ENCODE results near the gene SLC8A3.

Gene SLC8A3

GRCh38 chr14:70057519-70058136 is 131.1 kb downstream of the SLC8A3 start:
- no peaks in the 10 kb centered on the region for H3K36me3 ChIP-seq (ENCODE audit: control insufficient read depth, insufficient read depth, low read length)

GRCh38 chr14:70052990-70053389 is 135.8 kb downstream of the SLC8A3 start:
- Histone ChIP-seq H3K36me3 (ENCODE audit: control insufficient read depth, insufficient read depth, low read length) (no peaks in the 10 kb centered on the region), H3K9ac (ENCODE audit: low read depth, low read length) (no peak overlapping the region), H3K9me3 (ENCODE audit: control insufficient read depth, insufficient read depth, low read length) (no peaks in the 10 kb centered on the region), H3K4me3 (ENCODE audit: low read depth, low read length) (no peak overlapping the region), H3K4me1 (ENCODE audit: control insufficient read depth, insufficient read depth, low read length) (no peaks in the 10 kb centered on the region), H3K27me3 (ENCODE audit: control insufficient read depth, insufficient read depth, low read length) (no peaks in the 10 kb centered on the region)

More at GRCh38 chr14:70057519-70058136, 131.1 kb downstream of the SLC8A3 start:
- Histone ChIP-seq H3K4me3 (ENCODE audit: low read depth, low read length) (no peak overlapping the region), H3K9me3 (ENCODE audit: control insufficient read depth, insufficient read depth, low read length) (no peaks in the 10 kb centered on the region), H3K27me3 (ENCODE audit: control insufficient read depth, insufficient read depth, low read length) (no peaks in the 10 kb centered on the region), H3K9ac (ENCODE audit: low read depth, low read length) (no peak overlapping the region), H3K4me1 (ENCODE audit: control insufficient read depth, insufficient read depth, low read length) (peaks cover 3% of the 10 kb centered on the region)

- no peaks in the 10 kb centered on the region for H3K4me1 ChIP-seq (ENCODE audit: control insufficient read depth, insufficient read depth, low read length)
- H3K27me3 ChIP-seq (ENCODE audit: control insufficient read depth, insufficient read depth, low read length): peaks cover 4% of the 10 kb centered on the region
- no peaks in the 10 kb centered on the region for H3K36me3 ChIP-seq (ENCODE audit: control insufficient read depth, insufficient read depth, low read length)
- no peak overlapping the region for H3K9ac ChIP-seq (ENCODE audit: low read depth, low read length)
- H3K9me3 ChIP-seq (ENCODE audit: control insufficient read depth, insufficient read depth, low read length): no peaks in the 10 kb centered on the region
- H3K4me3 ChIP-seq (ENCODE audit: low read depth, low read length): no peak overlapping the region
Measured at GRCh38 chr14:70050136-70050535, 138.6 kb downstream of the SLC8A3 start.

GRCh38 chr14:70049605-70050004 is 139.1 kb downstream of the SLC8A3 start:
- no peak overlapping the region for H3K9ac ChIP-seq (ENCODE audit: low read depth, low read length)
- no peak overlapping the region for H3K4me3 ChIP-seq (ENCODE audit: low read depth, low read length)
- H3K4me1 ChIP-seq (ENCODE audit: control insufficient read depth, insufficient read depth, low read length): no peaks in the 10 kb centered on the region
- no peaks in the 10 kb centered on the region for H3K36me3 ChIP-seq (ENCODE audit: control insufficient read depth, insufficient read depth, low read length)
- no peaks in the 10 kb centered on the region for H3K9me3 ChIP-seq (ENCODE audit: control insufficient read depth, insufficient read depth, low read length)
- peaks cover 4% of the 10 kb centered on the region for H3K27me3 ChIP-seq (ENCODE audit: control insufficient read depth, insufficient read depth, low read length)

GRCh38 chr14:70048313-70048654 is 140.5 kb downstream of the SLC8A3 start:
- no peak overlapping the region for H3K4me3 ChIP-seq (ENCODE audit: low read depth, low read length)
- peaks cover 4% of the 10 kb centered on the region for H3K27me3 ChIP-seq (ENCODE audit: control insufficient read depth, insufficient read depth, low read length)
- H3K9me3 ChIP-seq (ENCODE audit: control insufficient read depth, insufficient read depth, low read length): no peaks in the 10 kb centered on the region
- H3K9ac ChIP-seq (ENCODE audit: low read depth, low read length): no peak overlapping the region
- no peaks in the 10 kb centered on the region for H3K36me3 ChIP-seq (ENCODE audit: control insufficient read depth, insufficient read depth, low read length)
- no peaks in the 10 kb centered on the region for H3K4me1 ChIP-seq (ENCODE audit: control insufficient read depth, insufficient read depth, low read length)

- H3K27me3 ChIP-seq (ENCODE audit: control insufficient read depth, insufficient read depth, low read length): peaks cover 4% of the 10 kb centered on the region
- H3K36me3 ChIP-seq (ENCODE audit: control insufficient read depth, insufficient read depth, low read length): no peaks in the 10 kb centered on the region
- no peak overlapping the region for H3K9ac ChIP-seq (ENCODE audit: low read depth, low read length)
- no peaks in the 10 kb centered on the region for H3K9me3 ChIP-seq (ENCODE audit: control insufficient read depth, insufficient read depth, low read length)
- no peaks in the 10 kb centered on the region for H3K4me1 ChIP-seq (ENCODE audit: control insufficient read depth, insufficient read depth, low read length)
- no peak overlapping the region for H3K4me3 ChIP-seq (ENCODE audit: low read depth, low read length)
Measured at GRCh38 chr14:70047598-70048312, 141.0 kb downstream of the SLC8A3 start.

GRCh38 chr14:70045844-70046535 is 142.8 kb downstream of the SLC8A3 start:
- Histone ChIP-seq H3K4me3 (ENCODE audit: low read depth, low read length) (peak overlapping the region; percentile 9), H3K36me3 (ENCODE audit: control insufficient read depth, insufficient read depth, low read length) (no peaks in the 10 kb centered on the region), H3K9me3 (ENCODE audit: control insufficient read depth, insufficient read depth, low read length) (no peaks in the 10 kb centered on the region), H3K4me1 (ENCODE audit: control insufficient read depth, insufficient read depth, low read length) (no peaks in the 10 kb centered on the region), H3K27me3 (ENCODE audit: control insufficient read depth, insufficient read depth, low read length) (peaks cover 4% of the 10 kb centered on the region), H3K9ac (ENCODE audit: low read depth, low read length) (no peak overlapping the region)

GRCh38 chr14:70045310-70045709 is 143.4 kb downstream of the SLC8A3 start:
- H3K9ac ChIP-seq (ENCODE audit: low read depth, low read length): no peak overlapping the region
- H3K36me3 ChIP-seq (ENCODE audit: control insufficient read depth, insufficient read depth, low read length): no peaks in the 10 kb centered on the region
- H3K9me3 ChIP-seq (ENCODE audit: control insufficient read depth, insufficient read depth, low read length): no peaks in the 10 kb centered on the region
- peaks cover 4% of the 10 kb centered on the region for H3K27me3 ChIP-seq (ENCODE audit: control insufficient read depth, insufficient read depth, low read length)
- no peaks in the 10 kb centered on the region for H3K4me1 ChIP-seq (ENCODE audit: control insufficient read depth, insufficient read depth, low read length)
- H3K4me3 ChIP-seq (ENCODE audit: low read depth, low read length): no peak overlapping the region

GRCh38 chr14:70043001-70043400 is 145.8 kb downstream of the SLC8A3 start:
- Histone ChIP-seq H3K4me1 (ENCODE audit: control insufficient read depth, insufficient read depth, low read length) (no peaks in the 10 kb centered on the region), H3K27me3 (ENCODE audit: control insufficient read depth, insufficient read depth, low read length) (peaks cover 6% of the 10 kb centered on the region), H3K9ac (ENCODE audit: low read depth, low read length) (no peak overlapping the region), H3K36me3 (ENCODE audit: control insufficient read depth, insufficient read depth, low read length) (no peaks in the 10 kb centered on the region), H3K4me3 (ENCODE audit: low read depth, low read length) (no peak overlapping the region), H3K9me3 (ENCODE audit: control insufficient read depth, insufficient read depth, low read length) (no peaks in the 10 kb centered on the region)

- Histone ChIP-seq H3K9ac (ENCODE audit: low read depth, low read length) (no peak overlapping the region), H3K4me1 (ENCODE audit: control insufficient read depth, insufficient read depth, low read length) (no peaks in the 10 kb centered on the region), H3K36me3 (ENCODE audit: control insufficient read depth, insufficient read depth, low read length) (no peaks in the 10 kb centered on the region), H3K27me3 (ENCODE audit: control insufficient read depth, insufficient read depth, low read length) (peaks cover 2% of the 10 kb centered on the region), H3K4me3 (ENCODE audit: low read depth, low read length) (no peak overlapping the region), H3K9me3 (ENCODE audit: control insufficient read depth, insufficient read depth, low read length) (no peaks in the 10 kb centered on the region)
Measured at GRCh38 chr14:70036665-70037064, 152.1 kb downstream of the SLC8A3 start.

GRCh38 chr14:70034257-70034656 is 154.5 kb downstream of the SLC8A3 start:
- Histone ChIP-seq H3K27me3 (ENCODE audit: control insufficient read depth, insufficient read depth, low read length) (peaks cover 2% of the 10 kb centered on the region), H3K9me3 (ENCODE audit: control insufficient read depth, insufficient read depth, low read length) (no peaks in the 10 kb centered on the region), H3K4me1 (ENCODE audit: control insufficient read depth, insufficient read depth, low read length) (no peaks in the 10 kb centered on the region), H3K36me3 (ENCODE audit: control insufficient read depth, insufficient read depth, low read length) (no peaks in the 10 kb centered on the region), H3K9ac (ENCODE audit: low read depth, low read length) (no peak overlapping the region), H3K4me3 (ENCODE audit: low read depth, low read length) (no peak overlapping the region)

- Histone ChIP-seq H3K36me3 (ENCODE audit: control insufficient read depth, insufficient read depth, low read length) (no peaks in the 10 kb centered on the region), H3K9ac (ENCODE audit: low read depth, low read length) (no peak overlapping the region), H3K4me1 (ENCODE audit: control insufficient read depth, insufficient read depth, low read length) (no peaks in the 10 kb centered on the region), H3K9me3 (ENCODE audit: control insufficient read depth, insufficient read depth, low read length) (no peaks in the 10 kb centered on the region), H3K4me3 (ENCODE audit: low read depth, low read length) (no peak overlapping the region), H3K27me3 (ENCODE audit: control insufficient read depth, insufficient read depth, low read length) (peaks cover under 1% of the 10 kb centered on the region)
Measured at GRCh38 chr14:70033561-70033960, 155.2 kb downstream of the SLC8A3 start.

All from iPS-15b (cell line).